HL-60 (cell line): ENCODE results near the gene CHRDL2.

Experiments
- CTCF ChIP-seq: IDR thresholded peaks from one replicate; pipeline ENCODE4 v1.5.1; 2011; ENCODE audit warnings: low read length, control low read depth, inconsistent platforms; ENCODE audit not compliant: insufficient read depth
- POLR2AphosphoS5 ChIP-seq: IDR thresholded peaks from 2 replicates; pipeline ENCODE4 v1.6.1; 2012; ENCODE audit warnings: low read depth
- REST ChIP-seq: IDR thresholded peaks from 2 replicates; pipeline ENCODE4 v1.6.1; 2012; ENCODE audit warnings: low read depth; ENCODE audit not compliant: insufficient replicate concordance

GRCh38 chr11:74663315-74663714 lies 67.9 kb downstream of the CHRDL2 start:
- no peak for TF ChIP-seq CTCF
- TF ChIP-seq REST: no peak
- TF ChIP-seq POLR2AphosphoS5: no peak
